IMR-90 (cell line): ENCODE data around the gene EPAS1. TPM values are rescaled to one million over a fixed set of nuclear protein-coding genes. Genes with fewer than 3 reads are reported as not detected.

ENCODE experiments used
- ATAC-seq: fragments of 200-7000 bp; cut with Tn5 transposase; 2 replicates; pipeline ENCODE4 v1.9.1; 2020; ENCODE audit warnings: low read depth, mild to moderate bottlenecking, moderate library complexity
- BruUV-seq: library from RNA; stranded (reverse); fragments of 400-500 nt; replicated peaks from 2 replicates; lab custom pipeline; 2021; lab: Mats Ljungman, UMichigan
- CTCF ChIA-PET: fragments of 300-600 bp; formaldehyde crosslinking; extraction: SDS; loops from one replicate; lab custom pipeline; 2021; ENCODE audit warnings: antibody characterized with exemption; lab: Yijun Ruan, JAX
- POLR2A ChIA-PET: fragments of 300-600 bp; sonication (Branson Sonifier 250); formaldehyde crosslinking; loops from one replicate; lab custom pipeline; 2022; ENCODE audit warnings: antibody characterized with exemption; ENCODE audit not compliant: unreplicated experiment; lab: Charles Lee
- DNase-seq: peaks from one replicate; pipeline ENCODE4 v3.0.0; 2013
- H2AFZ ChIP-seq: replicated peaks from 2 replicates; pipeline ENCODE3; 2013; ENCODE audit warnings: low read length, mild to moderate bottlenecking; ENCODE audit not compliant: poor library complexity
- H2AK5ac ChIP-seq: 2 replicates; pipeline ENCODE4 v1.6.1; 2013; ENCODE audit warnings: low read depth, low read length, inconsistent platforms
- H2AK9ac ChIP-seq: replicated peaks from 2 replicates; pipeline ENCODE3; 2013; ENCODE audit warnings: mild to moderate bottlenecking, low read depth, low read length, moderate library complexity; ENCODE audit not compliant: poor library complexity
- H2BK120ac ChIP-seq: 2 replicates; pipeline ENCODE4 v1.6.1; 2013; ENCODE audit warnings: low read depth, low read length, inconsistent platforms
- H2BK15ac ChIP-seq: 3 replicates; pipeline ENCODE4 v1.6.1; 2013; ENCODE audit warnings: low read depth, low read length, inconsistent platforms
- H2BK20ac ChIP-seq: 2 replicates; pipeline ENCODE4 v1.6.1; 2013; ENCODE audit warnings: low read depth, mild to moderate bottlenecking, inconsistent platforms, low read length, moderate library complexity
- H2BK5ac ChIP-seq: 2 replicates; pipeline ENCODE4 v1.6.1; 2013; ENCODE audit warnings: mild to moderate bottlenecking, low read depth, low read length, inconsistent platforms; ENCODE audit not compliant: poor library complexity, severe bottlenecking
- H3K14ac ChIP-seq: replicated peaks from 2 replicates; pipeline ENCODE4 v1.6.1; 2013; ENCODE audit warnings: low read depth, low read length, inconsistent platforms
- H3K18ac ChIP-seq: 2 replicates; pipeline ENCODE4 v1.6.1; 2013; ENCODE audit warnings: low read depth, low read length, control low read depth
- H3K23ac ChIP-seq: 2 replicates; pipeline ENCODE4 v1.6.1; 2013; ENCODE audit warnings: low read depth, low read length, inconsistent platforms
- H3K27ac ChIP-seq: 2 replicates; pipeline ENCODE4 v1.5.1; 2013; ENCODE audit warnings: mild to moderate bottlenecking, control low read depth, low read length; ENCODE audit not compliant: insufficient read depth
- H3K27me3 ChIP-seq: 2 replicates; pipeline ENCODE4 v1.6.1; 2013; ENCODE audit warnings: low read length; ENCODE audit not compliant: control insufficient read depth, insufficient read depth
- H3K36me3 ChIP-seq: 2 replicates; pipeline ENCODE4 v1.6.1; 2013; ENCODE audit warnings: low read length, mixed read lengths; ENCODE audit not compliant: control insufficient read depth, insufficient read depth
- H3K4ac ChIP-seq: 2 replicates; pipeline ENCODE4 v1.6.1; 2013; ENCODE audit warnings: low read depth, low read length, inconsistent platforms
- H3K4me1 ChIP-seq: 2 replicates; pipeline ENCODE4 v1.6.1; 2013; ENCODE audit warnings: low read length, mixed read lengths; ENCODE audit not compliant: control insufficient read depth, insufficient read depth
- H3K4me2 ChIP-seq: 2 replicates; pipeline ENCODE4 v1.6.1; 2013; ENCODE audit warnings: low read depth, mild to moderate bottlenecking, control low read depth, low read length, moderate library complexity
- H3K4me3 ChIP-seq: 2 replicates; pipeline ENCODE4 v1.5.1; 2013; ENCODE audit warnings: low read depth, mild to moderate bottlenecking, control low read depth, low read length, moderate library complexity; ENCODE audit not compliant: insufficient read depth
- H3K56ac ChIP-seq: 2 replicates; pipeline ENCODE4 v1.6.1; 2013; ENCODE audit warnings: low read length, inconsistent platforms; ENCODE audit not compliant: insufficient read depth; ENCODE audit errors: extremely low read depth
- H3K79me1 ChIP-seq, 2 experiments: 2 replicates each; pipeline ENCODE4 v1.6.1; 2013; ENCODE audit warnings: low read length in 2 of 2, inconsistent platforms in 1 of 2, low read depth in 1 of 2
- H3K9ac ChIP-seq: 2 replicates; pipeline ENCODE4 v1.6.1; 2013; ENCODE audit warnings: low read depth, low read length, control low read depth
- H3K9me1 ChIP-seq: 2 replicates; pipeline ENCODE4 v1.6.1; 2013; ENCODE audit warnings: low read length, inconsistent platforms; ENCODE audit not compliant: insufficient read depth
- H3K9me3 ChIP-seq: 2 replicates; pipeline ENCODE4 v1.6.1; 2013; ENCODE audit warnings: low read length; ENCODE audit not compliant: control insufficient read depth, insufficient read depth
- H4K20me1 ChIP-seq: 2 replicates; pipeline ENCODE4 v1.6.1; 2013; ENCODE audit warnings: low read length, inconsistent platforms; ENCODE audit not compliant: insufficient read depth
- H4K5ac ChIP-seq: 2 replicates; pipeline ENCODE4 v1.6.1; 2013; ENCODE audit warnings: mild to moderate bottlenecking, low read depth, low read length, control low read depth
- H4K8ac ChIP-seq, 2 experiments: 2 replicates each; pipeline ENCODE4 v1.6.1; 2013; ENCODE audit warnings: low read depth in 2 of 2, low read length in 2 of 2, control low read depth in 1 of 2, inconsistent platforms in 1 of 2
- H4K91ac ChIP-seq: 2 replicates; pipeline ENCODE4 v1.6.1; 2013; ENCODE audit warnings: low read depth, low read length, inconsistent platforms; ENCODE audit not compliant: insufficient read depth
- BHLHE40 ChIP-seq: fragments of 150-350 bp; IDR thresholded peaks from 2 replicates; pipeline ENCODE4 v1.6.1; 2016; ENCODE audit warnings: mild to moderate bottlenecking, low read depth, low read length
- CEBPB ChIP-seq: IDR thresholded peaks from 2 replicates; pipeline ENCODE4 v1.6.1; 2012; ENCODE audit warnings: low read depth, low read length, improper control_type of control experiment
- CHD1 ChIP-seq: IDR thresholded peaks from 2 replicates; pipeline ENCODE4 v1.6.1; 2012; ENCODE audit warnings: low read depth, low read length, improper control_type of control experiment
- FOS ChIP-seq: fragments of 150-350 bp; IDR thresholded peaks from 2 replicates; pipeline ENCODE4 v1.6.1; 2016; ENCODE audit warnings: low read depth, low read length
- MAFK ChIP-seq: IDR thresholded peaks from 2 replicates; pipeline ENCODE4 v1.6.1; 2012; ENCODE audit warnings: low read depth, low read length, improper control_type of control experiment
- MAZ ChIP-seq: IDR thresholded peaks from 2 replicates; pipeline ENCODE4 v1.6.1; 2012; ENCODE audit warnings: low read depth, mild to moderate bottlenecking, low read length, improper control_type of control experiment, moderate library complexity, borderline replicate concordance
- NFE2L2 ChIP-seq: fragments of 150-350 bp; IDR thresholded peaks from 2 replicates; pipeline ENCODE4 v1.6.1; 2016; ENCODE audit warnings: low read depth, mild to moderate bottlenecking, low read length
- RAD21 ChIP-seq: IDR thresholded peaks from 2 replicates; pipeline ENCODE4 v1.6.1; 2012; ENCODE audit warnings: low read length, improper control_type of control experiment
- RCOR1 ChIP-seq: IDR thresholded peaks from 2 replicates; pipeline ENCODE4 v1.6.1; 2012; ENCODE audit warnings: mild to moderate bottlenecking, low read length, improper control_type of control experiment; ENCODE audit not compliant: insufficient replicate concordance
- RFX5 ChIP-seq: IDR thresholded peaks from 2 replicates; pipeline ENCODE4 v1.8.0; 2012; ENCODE audit warnings: low read depth, mild to moderate bottlenecking, low read length, moderate library complexity
- SMC3 ChIP-seq: fragments of 150-350 bp; IDR thresholded peaks from 2 replicates; pipeline ENCODE4 v1.6.1; 2016; ENCODE audit warnings: low read depth, mild to moderate bottlenecking, antibody characterized with exemption, low read length, moderate library complexity
- dilution Hi-C: fragments of 300-500 bp; cut with HindIII; formaldehyde crosslinking; loops from one replicate; pipeline ENCODE4 v1.14.3; 2018; ENCODE audit warnings: low sequenced_read_pairs; ENCODE audit not compliant: unreplicated experiment
- in situ Hi-C: fragments of 300-500 bp; cut with MboI; formaldehyde crosslinking; loops from 3 replicates; pipeline ENCODE4 v1.14.3; 2019; ENCODE audit warnings: low sequenced_read_pairs, inconsistent platforms, mixed read lengths
- intact Hi-C: fragments of 100-400 bp; cut with micrococcal nuclease; formaldehyde crosslinking; loops from 2 replicates; pipeline ENCODE4 v1.10.0; 2022
- polyA plus RNA-seq, 3 experiments: library from polyadenylated mRNA; depleted of rRNA; stranded (reverse); fragments of >200 nt; gene quantifications; 2 replicates each; pipeline ENCODE4 v1.2.3, GENCODE V29; 2012; ENCODE audit warnings: low replicate concordance in 1 of 3
- total RNA-seq: library from RNA; depleted of rRNA; stranded (reverse); fragments of >200 nt; gene quantifications from 2 replicates; pipeline ENCODE4 v1.2.3, GENCODE V29; 2012
- TF ChIP-seq, protein P1 (sequence below): fragments of 150-350 bp; IDR thresholded peaks from 2 replicates; pipeline ENCODE4 v1.6.1; 2017; ENCODE audit warnings: mild to moderate bottlenecking, antibody characterized with exemption, low read length, low read depth
- TF ChIP-seq, protein P2 (sequence below): conservative IDR thresholded peaks from 2 replicates; pipeline ENCODE4 v1.5.1; 2012; ENCODE audit warnings: mild to moderate bottlenecking, low read depth, low read length, improper control_type of control experiment

Gene EPAS1
- total and polyA plus RNA-seq, 2 of the 4 experiments (the other 2 are of a cell fraction), result 40.7 to 120 TPM

DNA sequence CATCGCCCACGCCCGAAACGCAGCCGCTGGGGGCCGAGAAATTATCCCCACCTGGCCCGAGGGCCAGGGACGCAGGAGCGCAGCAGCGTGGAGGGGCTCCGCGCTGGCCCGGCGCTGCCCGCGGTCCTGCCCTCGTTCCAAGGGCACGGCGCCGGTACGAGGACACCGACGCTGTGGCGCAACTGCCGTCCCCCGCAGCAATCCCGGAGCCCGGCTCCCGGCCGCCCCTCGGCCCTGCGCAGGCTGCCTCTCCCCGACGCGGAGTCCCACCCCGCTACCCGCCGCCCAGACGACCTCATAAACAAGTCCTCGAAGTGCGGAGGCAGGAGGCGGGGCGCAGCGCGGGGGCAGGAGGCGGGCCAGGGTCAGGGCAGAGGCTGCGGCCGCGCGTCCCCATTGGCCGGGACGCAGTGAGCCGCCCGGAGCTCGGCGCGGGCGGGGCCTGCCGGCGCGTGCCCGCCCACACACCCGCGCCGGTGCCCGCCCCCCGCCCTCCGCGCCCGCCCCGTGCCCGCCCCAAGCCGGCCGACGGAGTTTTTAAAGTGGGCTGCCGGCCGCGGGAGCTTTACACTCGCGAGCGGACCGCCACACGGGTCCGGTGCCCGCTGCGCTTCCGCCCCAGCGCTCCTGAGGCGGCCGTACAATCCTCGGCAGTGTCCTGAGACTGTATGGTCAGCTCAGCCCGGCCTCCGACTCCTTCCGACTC lies at the start of gene EPAS1 (continued):
- TF ChIP-seq MAZ (peak; percentile 74; the same call in 1 of the 2 replicates), FOS (no peak), RFX5 (no peak), CHD1 (0 out of 2 replicates have a peak, but pooled peaks have one; percentile 34)
- TF ChIP-seq, protein P1, sequence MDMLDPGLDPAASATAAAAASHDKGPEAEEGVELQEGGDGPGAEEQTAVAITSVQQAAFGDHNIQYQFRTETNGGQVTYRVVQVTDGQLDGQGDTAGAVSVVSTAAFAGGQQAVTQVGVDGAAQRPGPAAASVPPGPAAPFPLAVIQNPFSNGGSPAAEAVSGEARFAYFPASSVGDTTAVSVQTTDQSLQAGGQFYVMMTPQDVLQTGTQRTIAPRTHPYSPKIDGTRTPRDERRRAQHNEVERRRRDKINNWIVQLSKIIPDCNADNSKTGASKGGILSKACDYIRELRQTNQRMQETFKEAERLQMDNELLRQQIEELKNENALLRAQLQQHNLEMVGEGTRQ, result peak; percentile 30; the same call in 1 of the 2 replicates

GRCh38 chr2:46248171-46248570 lies 49.0 kb upstream of the EPAS1 start:
- no TSS peak for BruUV-seq
- no peak overlapping the region for H2BK5ac ChIP-seq
- DNase-seq (no peak), ATAC-seq (no peak)
- H4K8ac ChIP-seq, result no peak overlapping the region
- H3K36me3 ChIP-seq, result no peaks in the 10 kb centered on the region
- no peak overlapping the region for H3K27ac ChIP-seq
- no peak overlapping the region for H3K4me3 ChIP-seq
- no peak overlapping the region for H2AFZ ChIP-seq
- H2BK20ac ChIP-seq, result no peak overlapping the region
- H2AK5ac ChIP-seq, result no peak overlapping the region
- peaks cover 17% of the 10 kb centered on the region for H3K27me3 ChIP-seq
- no peak overlapping the region for H3K23ac ChIP-seq
- H3K18ac ChIP-seq, result no peak overlapping the region
- CTCF ChIA-PET, result interaction anchor here (0.7 to 1.0 kb wide), 2 partner anchors 11 to 12 kb away, joined by 3 to 4 read pairs; no protein-coding TSS in a partner anchor
- no peaks in the 10 kb centered on the region for H3K79me1 ChIP-seq
- no peak overlapping the region for H3K14ac ChIP-seq
- H3K9ac ChIP-seq, result no peak overlapping the region
- dilution Hi-C loops (no loop called here), in situ Hi-C loops (no loop called here), intact Hi-C loops (no loop called here)
- no peak overlapping the region for H3K56ac ChIP-seq
- H4K20me1 ChIP-seq, result no peaks in the 10 kb centered on the region
- no peak overlapping the region for H4K5ac ChIP-seq
- H3K9me1 ChIP-seq, result 0 out of 2 replicates have a peak, but pooled peaks cover 3% of the 10 kb centered on the region
- no peak overlapping the region for H3K4ac ChIP-seq
- H3K9me3 ChIP-seq, result no peaks in the 10 kb centered on the region; the same call in 1 of the 2 replicates
- H3K4me1 ChIP-seq, result peaks cover 5% of the 10 kb centered on the region; the same call in 1 of the 2 replicates
- H2BK120ac ChIP-seq, result no peak overlapping the region
- H4K91ac ChIP-seq, result no peak overlapping the region
- H2AK9ac ChIP-seq, result no peak overlapping the region
- H2BK15ac ChIP-seq, result no peak overlapping the region
- POLR2A ChIA-PET, result no interaction called here
- no peak overlapping the region for H3K4me2 ChIP-seq
- no peak for TF ChIP-seq RCOR1
- no peak for TF ChIP-seq SMC3
- no peak for TF ChIP-seq BHLHE40
- TF ChIP-seq, protein P1, result no peak
- no peak for TF ChIP-seq CHD1
- TF ChIP-seq NFE2L2, result no peak
- TF ChIP-seq CEBPB, result no peak
- no peak for TF ChIP-seq RAD21
- TF ChIP-seq MAFK, result no peak
- TF ChIP-seq RFX5, result no peak
- TF ChIP-seq, protein P2, sequence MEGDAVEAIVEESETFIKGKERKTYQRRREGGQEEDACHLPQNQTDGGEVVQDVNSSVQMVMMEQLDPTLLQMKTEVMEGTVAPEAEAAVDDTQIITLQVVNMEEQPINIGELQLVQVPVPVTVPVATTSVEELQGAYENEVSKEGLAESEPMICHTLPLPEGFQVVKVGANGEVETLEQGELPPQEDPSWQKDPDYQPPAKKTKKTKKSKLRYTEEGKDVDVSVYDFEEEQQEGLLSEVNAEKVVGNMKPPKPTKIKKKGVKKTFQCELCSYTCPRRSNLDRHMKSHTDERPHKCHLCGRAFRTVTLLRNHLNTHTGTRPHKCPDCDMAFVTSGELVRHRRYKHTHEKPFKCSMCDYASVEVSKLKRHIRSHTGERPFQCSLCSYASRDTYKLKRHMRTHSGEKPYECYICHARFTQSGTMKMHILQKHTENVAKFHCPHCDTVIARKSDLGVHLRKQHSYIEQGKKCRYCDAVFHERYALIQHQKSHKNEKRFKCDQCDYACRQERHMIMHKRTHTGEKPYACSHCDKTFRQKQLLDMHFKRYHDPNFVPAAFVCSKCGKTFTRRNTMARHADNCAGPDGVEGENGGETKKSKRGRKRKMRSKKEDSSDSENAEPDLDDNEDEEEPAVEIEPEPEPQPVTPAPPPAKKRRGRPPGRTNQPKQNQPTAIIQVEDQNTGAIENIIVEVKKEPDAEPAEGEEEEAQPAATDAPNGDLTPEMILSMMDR, result no peak
